ENCODE results near the gene THRSP. TPM values are rescaled to one million over a fixed set of nuclear protein-coding genes. Genes with fewer than 3 reads are reported as not detected.
"Not testable (repeated sequence)": the region's sequence is repeated elsewhere in the genome, so short reads cannot be mapped to it uniquely, and the experiment has no call there.

Gene THRSP
- total RNA-seq, 1 donor from 2014 or later, result not detected

GRCh38 chr11:78039391-78039918 lies 24.2 kb upstream of the THRSP start:
- DNase-seq, result no peak

GRCh38 chr11:78039919-78040671 lies 23.6 kb upstream of the THRSP start:
- peak; percentile 8 for DNase-seq

- DNase-seq, result no peak
Measured at GRCh38 chr11:78040691-78041379, 22.8 kb upstream of the THRSP start.

- not testable (repeated sequence) for DNase-seq
Measured at GRCh38 chr11:78041380-78041719, 22.3 kb upstream of the THRSP start.

- no peak for DNase-seq
Measured at GRCh38 chr11:78041843-78042440, 21.7 kb upstream of the THRSP start.

- DNase-seq, result no peak
Measured at GRCh38 chr11:78044706-78045105, 19.0 kb upstream of the THRSP start.

GRCh38 chr11:78045851-78046485 lies 17.7 kb upstream of the THRSP start:
- peak; percentile 77 for DNase-seq

- DNase-seq, result no peak
Measured at GRCh38 chr11:78046486-78046854, 17.2 kb upstream of the THRSP start.

- DNase-seq, result no peak
Measured at GRCh38 chr11:78048561-78048960, 15.1 kb upstream of the THRSP start.

GRCh38 chr11:78049348-78049747 lies 14.3 kb upstream of the THRSP start:
- no peak for DNase-seq

- DNase-seq, result no peak
Measured at GRCh38 chr11:78050964-78051831, 12.5 kb upstream of the THRSP start.

- DNase-seq, result no peak
Measured at GRCh38 chr11:78054971-78055370, 8.7 kb upstream of the THRSP start.

GRCh38 chr11:78056093-78056492 lies 7.6 kb upstream of the THRSP start:
- DNase-seq, result no peak

- DNase-seq, result no peak
Measured at GRCh38 chr11:78057462-78058055, 6.1 kb upstream of the THRSP start.

GRCh38 chr11:78059749-78060328 lies 3.8 kb upstream of the THRSP start:
- not testable (repeated sequence) for DNase-seq

- DNase-seq, result no peak
Measured at GRCh38 chr11:78060533-78060932, 3.1 kb upstream of the THRSP start.

- no peak for DNase-seq
Measured at GRCh38 chr11:78061088-78061920, 2.4 kb upstream of the THRSP start.

- peak; percentile 11 for DNase-seq
Measured at GRCh38 chr11:78061921-78062311, 1.7 kb upstream of the THRSP start.

- DNase-seq, result no peak
Measured at GRCh38 chr11:78062671-78063070, 990 bp upstream of the THRSP start.

- DNase-seq, result no peak
Measured at GRCh38 chr11:78065203-78065602, 1.5 kb downstream of the THRSP start.
